ENCODE data around the gene SLC22A23.
A peak's percentile ranks its signal among the peaks of the same experiment; 100 is the strongest.

SLC22A23 gene

GRCh38 chr6:3283641-3284435 lies 173.0 kb downstream of the SLC22A23 start:
- no peaks in the 10 kb centered on the region for H3K9me3 Mint-ChIP-seq
- no peaks in the 10 kb centered on the region for H3K27me3 Mint-ChIP-seq
- H3K27ac Mint-ChIP-seq: no peak overlapping the region
- peaks cover 2% of the 10 kb centered on the region for H3K36me3 Mint-ChIP-seq
- no peak overlapping the region for H3K4me3 Mint-ChIP-seq
- peaks cover 4% of the 10 kb centered on the region for H3K4me1 Mint-ChIP-seq

- no peak overlapping the region for H3K27ac Mint-ChIP-seq
- no peaks in the 10 kb centered on the region for H3K27me3 Mint-ChIP-seq
- H3K9me3 Mint-ChIP-seq: no peaks in the 10 kb centered on the region
- H3K4me3 Mint-ChIP-seq: no peak overlapping the region
- H3K4me1 Mint-ChIP-seq: peaks cover 4% of the 10 kb centered on the region
- peaks cover 2% of the 10 kb centered on the region for H3K36me3 Mint-ChIP-seq
Observed at GRCh38 chr6:3283241-3283640, 173.6 kb downstream of the SLC22A23 start.

- Mint-ChIP-seq H3K4me1 (peaks cover 4% of the 10 kb centered on the region), H3K27ac (no peak overlapping the region), H3K36me3 (peaks cover 2% of the 10 kb centered on the region), H3K4me3 (no peak overlapping the region), H3K27me3 (no peaks in the 10 kb centered on the region), H3K9me3 (no peaks in the 10 kb centered on the region)
Observed at GRCh38 chr6:3282476-3283236, 174.2 kb downstream of the SLC22A23 start.

GRCh38 chr6:3281631-3282475 lies 175.0 kb downstream of the SLC22A23 start:
- H3K27ac Mint-ChIP-seq: no peak overlapping the region
- H3K36me3 Mint-ChIP-seq: peaks cover under 1% of the 10 kb centered on the region
- H3K4me1 Mint-ChIP-seq: peaks cover 4% of the 10 kb centered on the region
- no peak overlapping the region for H3K4me3 Mint-ChIP-seq
- H3K9me3 Mint-ChIP-seq: no peaks in the 10 kb centered on the region
- no peaks in the 10 kb centered on the region for H3K27me3 Mint-ChIP-seq

GRCh38 chr6:3280866-3281465 lies 175.9 kb downstream of the SLC22A23 start:
- Mint-ChIP-seq H3K4me3 (no peak overlapping the region), H3K27ac (no peak overlapping the region), H3K36me3 (no peaks in the 10 kb centered on the region), H3K27me3 (no peaks in the 10 kb centered on the region), H3K9me3 (no peaks in the 10 kb centered on the region), H3K4me1 (peaks cover 4% of the 10 kb centered on the region)

GRCh38 chr6:3280091-3280490 lies 176.8 kb downstream of the SLC22A23 start:
- Mint-ChIP-seq H3K9me3 (no peaks in the 10 kb centered on the region), H3K36me3 (no peaks in the 10 kb centered on the region), H3K27ac (no peak overlapping the region), H3K27me3 (no peaks in the 10 kb centered on the region), H3K4me3 (no peak overlapping the region), H3K4me1 (peaks cover 4% of the 10 kb centered on the region)

- H3K27ac Mint-ChIP-seq: no peak overlapping the region
- H3K4me3 Mint-ChIP-seq: no peak overlapping the region
- no peaks in the 10 kb centered on the region for H3K27me3 Mint-ChIP-seq
Observed at GRCh38 chr6:3278691-3279090, 178.2 kb downstream of the SLC22A23 start.

GRCh38 chr6:3277851-3278416 lies 178.9 kb downstream of the SLC22A23 start:
- Mint-ChIP-seq H3K4me3 (no peak overlapping the region), H3K9me3 (no peaks in the 10 kb centered on the region), H3K27me3 (no peaks in the 10 kb centered on the region), H3K4me1 (peaks cover 19% of the 10 kb centered on the region), H3K36me3 (no peaks in the 10 kb centered on the region), H3K27ac (no peak overlapping the region)

More at GRCh38 chr6:3278691-3279090, 178.2 kb downstream of the SLC22A23 start:
- H3K36me3 Mint-ChIP-seq: no peaks in the 10 kb centered on the region
- H3K4me1 Mint-ChIP-seq: peaks cover 14% of the 10 kb centered on the region
- H3K9me3 Mint-ChIP-seq: no peaks in the 10 kb centered on the region

- no peaks in the 10 kb centered on the region for H3K36me3 Mint-ChIP-seq
- no peaks in the 10 kb centered on the region for H3K9me3 Mint-ChIP-seq
- H3K27me3 Mint-ChIP-seq: no peaks in the 10 kb centered on the region
- no peak overlapping the region for H3K27ac Mint-ChIP-seq
- no peak overlapping the region for H3K4me3 Mint-ChIP-seq
- H3K4me1 Mint-ChIP-seq: peaks cover 21% of the 10 kb centered on the region
Observed at GRCh38 chr6:3277251-3277650, 179.6 kb downstream of the SLC22A23 start.

- Mint-ChIP-seq H3K27ac (no peak overlapping the region), H3K36me3 (no peaks in the 10 kb centered on the region), H3K4me1 (peaks cover 21% of the 10 kb centered on the region), H3K9me3 (no peaks in the 10 kb centered on the region), H3K4me3 (no peak overlapping the region), H3K27me3 (no peaks in the 10 kb centered on the region)
Observed at GRCh38 chr6:3276174-3277167, 180.4 kb downstream of the SLC22A23 start.

- Mint-ChIP-seq H3K4me1 (peaks cover 25% of the 10 kb centered on the region), H3K4me3 (no peak overlapping the region), H3K9me3 (no peaks in the 10 kb centered on the region), H3K27me3 (no peaks in the 10 kb centered on the region), H3K36me3 (no peaks in the 10 kb centered on the region), H3K27ac (no peak overlapping the region)
Observed at GRCh38 chr6:3273707-3274521, 182.9 kb downstream of the SLC22A23 start.

GRCh38 chr6:3272911-3273547 lies 183.8 kb downstream of the SLC22A23 start:
- Mint-ChIP-seq H3K27me3 (no peaks in the 10 kb centered on the region), H3K4me3 (no peak overlapping the region), H3K4me1 (peaks cover 30% of the 10 kb centered on the region), H3K36me3 (peaks cover 1% of the 10 kb centered on the region), H3K9me3 (no peaks in the 10 kb centered on the region), H3K27ac (peak overlapping the region; percentile 68)

- no peak overlapping the region for H3K4me3 Mint-ChIP-seq
Observed at GRCh38 chr6:3271756-3272155, 185.1 kb downstream of the SLC22A23 start.

More at GRCh38 chr6:3271756-3272155, 185.1 kb downstream of the SLC22A23 start:
- H3K27ac Mint-ChIP-seq: no peak overlapping the region
- no peaks in the 10 kb centered on the region for H3K9me3 Mint-ChIP-seq
- H3K4me1 Mint-ChIP-seq: peaks cover 38% of the 10 kb centered on the region
- H3K36me3 Mint-ChIP-seq: peaks cover 2% of the 10 kb centered on the region
- no peaks in the 10 kb centered on the region for H3K27me3 Mint-ChIP-seq
